Endodermal cell (in vitro differentiated cells): ENCODE data around the gene TRABD2B. TPM values are rescaled to one million over a fixed set of nuclear protein-coding genes. Genes with fewer than 3 reads are reported as not detected.

Experiments used
- DNase-seq: peaks from one replicate; pipeline ENCODE4 v3.0.0-alpha.2; 2017
- H3K27ac ChIP-seq: 2 replicates; pipeline ENCODE4 v1.5.1; 2013; ENCODE audit warnings: mild to moderate bottlenecking, low read depth, low read length, moderate library complexity
- H3K27me3 ChIP-seq: 2 replicates; pipeline ENCODE4 v1.6.1; 2013; ENCODE audit warnings: mild to moderate bottlenecking, low read length, moderate library complexity; ENCODE audit not compliant: insufficient read depth, control insufficient read depth, poor library complexity, severe bottlenecking
- H3K36me3 ChIP-seq: 2 replicates; pipeline ENCODE4 v1.7.0; 2013; ENCODE audit warnings: mild to moderate bottlenecking, low read length, moderate library complexity; ENCODE audit not compliant: control insufficient read depth, insufficient read depth
- H3K4me1 ChIP-seq: one replicate; pipeline ENCODE4 v1.7.0; 2013; ENCODE audit warnings: low read length; ENCODE audit not compliant: control insufficient read depth, insufficient read depth
- H3K4me3 ChIP-seq: 2 replicates; pipeline ENCODE4 v1.5.1; 2013; ENCODE audit warnings: mild to moderate bottlenecking, low read length, moderate library complexity
- H3K9ac ChIP-seq: 2 replicates; pipeline ENCODE4 v1.6.1; 2013; ENCODE audit warnings: mild to moderate bottlenecking, low read length, moderate library complexity; ENCODE audit not compliant: poor library complexity, severe bottlenecking; ENCODE audit errors: extremely low read depth
- H3K9me3 ChIP-seq: 2 replicates; pipeline ENCODE4 v1.6.1; 2013; ENCODE audit warnings: mild to moderate bottlenecking, low read length, moderate library complexity; ENCODE audit not compliant: control insufficient read depth
- H3K27ac Mint-ChIP-seq: 2 replicates; pipeline ENCODE4 v1.8.0; 2020; ENCODE audit warnings: mixed read lengths
- H3K27me3 Mint-ChIP-seq: 2 replicates; pipeline ENCODE4 v1.8.0; 2021; ENCODE audit warnings: mild to moderate bottlenecking, mixed read lengths; ENCODE audit not compliant: insufficient read depth
- H3K36me3 Mint-ChIP-seq: 2 replicates; pipeline ENCODE4 v1.8.0; 2020; ENCODE audit warnings: low read depth, mixed read lengths
- H3K4me1 Mint-ChIP-seq: 2 replicates; pipeline ENCODE4 v1.8.0; 2020; ENCODE audit warnings: mixed read lengths
- H3K4me3 Mint-ChIP-seq: 2 replicates; pipeline ENCODE4 v1.8.0; 2020; ENCODE audit warnings: mild to moderate bottlenecking, moderate library complexity, mixed read lengths
- H3K9me3 Mint-ChIP-seq: 2 replicates; pipeline ENCODE4 v1.8.0; 2020; ENCODE audit warnings: mild to moderate bottlenecking, mixed read lengths
- CTCF ChIP-seq: fragments of 200-600 bp; sonication (generic); conservative IDR thresholded peaks from 2 replicates; pipeline ENCODE4 v1.5.0; 2021; ENCODE audit warnings: antibody characterized with exemption, mild to moderate bottlenecking
- WGBS, 2 experiments: methylation state at CpG; one replicate each; pipeline versions ENCODE4 v1.1.5 to v1.1.7; 2013; ENCODE audit warnings: missing lambda C conversion rate in 2 of 2, mixed read lengths in 1 of 2; ENCODE audit not compliant: insufficient coverage in 1 of 2, insufficient read length in 1 of 2; 5-methylcytosine and 5-hydroxymethylcytosine counted together
- total RNA-seq, 2 donors: library from RNA; stranded (reverse); fragmentation: NEBNext Ultra II Directional in 1 of 2; extraction: Animal tissue kit (Norgen Biotek cat#: 25700) in 1 of 2; gene quantifications; 2 replicates in 1 of 2; 3 replicates in 1 of 2; pipeline ENCODE4 v1.2.1, GENCODE V29; 2021

TRABD2B gene
- total RNA-seq, 2 donors from 2014 or later: 24.4 to 28.0 TPM

GRCh38 chr1:47995306-47996050 lies 1.7 kb downstream of the TRABD2B start:
- H3K9ac ChIP-seq: peak overlapping the region; percentile 69
- no peak overlapping the region for H3K27ac Mint-ChIP-seq
- 44 to 54% methylated on average over 3 to 8 of the region's 8 CpGs for WGBS, 2 experiments
- peak overlapping the region; percentile 97 for H3K4me3 ChIP-seq
- H3K27me3 ChIP-seq: no peaks in the 10 kb centered on the region
- peaks cover 35% of the 10 kb centered on the region for H3K4me1 ChIP-seq
- H3K36me3 ChIP-seq: peaks cover 45% of the 10 kb centered on the region
- no peaks in the 10 kb centered on the region for H3K9me3 ChIP-seq
- TF ChIP-seq CTCF: no peak
- H3K36me3 Mint-ChIP-seq: peaks cover 39% of the 10 kb centered on the region
- peaks cover 69% of the 10 kb centered on the region for H3K4me1 Mint-ChIP-seq
- DNase-seq: peak; percentile 59
- peak overlapping the region; percentile 81 for H3K4me3 Mint-ChIP-seq
- no peaks in the 10 kb centered on the region for H3K9me3 Mint-ChIP-seq
- H3K27me3 Mint-ChIP-seq: peaks cover 21% of the 10 kb centered on the region
- no peak overlapping the region for H3K27ac ChIP-seq

DNA sequence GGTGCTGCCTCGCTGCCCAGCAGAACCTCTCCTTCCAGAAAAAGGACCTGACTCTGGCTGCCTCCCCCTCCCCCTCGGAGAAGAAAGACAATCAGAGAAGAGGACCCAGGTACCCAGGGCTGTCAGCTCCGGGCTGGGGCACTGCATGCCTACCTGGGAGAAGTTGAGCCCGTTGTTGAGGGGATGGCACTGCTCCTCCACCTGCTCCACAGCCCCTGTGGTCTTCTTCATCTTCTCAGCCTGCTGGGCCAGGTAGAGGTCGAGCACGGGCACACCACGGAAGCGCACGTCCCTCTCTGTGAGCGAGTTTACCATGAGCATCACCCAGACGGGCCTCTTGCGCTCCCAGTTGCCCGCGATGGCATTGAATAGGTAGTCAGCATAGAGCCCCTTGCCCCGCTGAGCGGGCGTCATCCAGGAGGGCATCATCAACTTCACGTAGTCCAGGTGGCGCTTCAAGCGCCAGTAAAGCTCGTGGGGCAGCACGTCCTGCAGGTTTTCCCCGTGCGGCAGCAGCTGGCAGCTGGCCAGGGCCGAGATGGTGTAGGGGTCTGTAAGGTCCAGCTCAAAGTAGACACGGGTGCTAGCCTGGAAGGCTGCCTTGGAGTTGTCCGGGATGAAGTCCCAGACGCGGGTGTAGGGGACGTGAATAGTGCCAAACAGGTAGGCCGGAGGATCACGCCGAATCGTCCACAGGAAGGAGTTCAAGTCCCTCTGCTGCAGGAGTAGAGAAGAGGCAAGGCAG lies 3.1 kb downstream of the TRABD2B start:
- Mint-ChIP-seq H3K27me3 (peaks cover 14% of the 10 kb centered on the region), H3K4me3 (peak overlapping the region; percentile 81), H3K27ac (no peak overlapping the region), H3K36me3 (peaks cover 53% of the 10 kb centered on the region), H3K4me1 (peaks cover 63% of the 10 kb centered on the region), H3K9me3 (no peaks in the 10 kb centered on the region)
- Histone ChIP-seq H3K36me3 (peaks cover 59% of the 10 kb centered on the region), H3K4me1 (peaks cover 32% of the 10 kb centered on the region), H3K27me3 (no peaks in the 10 kb centered on the region), H3K9ac (no peak overlapping the region), H3K27ac (no peak overlapping the region), H3K9me3 (no peaks in the 10 kb centered on the region), H3K4me3 (peak overlapping the region; percentile 97)
- TF ChIP-seq CTCF: no peak
- WGBS, 2 experiments: 94 to 100% methylated on average over 21 to 34 of the region's 34 CpGs
- peak; percentile 46 for DNase-seq

- H3K4me1 ChIP-seq: peaks cover 31% of the 10 kb centered on the region
- DNase-seq: peak; percentile 43
- Mint-ChIP-seq H3K36me3 (peaks cover 57% of the 10 kb centered on the region), H3K4me3 (peak overlapping the region; percentile 81), H3K9me3 (no peaks in the 10 kb centered on the region), H3K27me3 (peaks cover 8% of the 10 kb centered on the region), H3K27ac (no peak overlapping the region), H3K4me1 (peaks cover 56% of the 10 kb centered on the region)
- peak overlapping the region; percentile 97 for H3K4me3 ChIP-seq
- H3K27ac ChIP-seq: no peak overlapping the region
- no peaks in the 10 kb centered on the region for H3K27me3 ChIP-seq
- H3K36me3 ChIP-seq: peaks cover 66% of the 10 kb centered on the region
- no peak overlapping the region for H3K9ac ChIP-seq
- H3K9me3 ChIP-seq: no peaks in the 10 kb centered on the region
- TF ChIP-seq CTCF: no peak
- 84 to 91% methylated on average over 5 to 7 of the region's 7 CpGs for whole genome bisulfite sequencing, 2 experiments
Measured at GRCh38 chr1:47993416-47993740, 3.8 kb downstream of the TRABD2B start.
